H9 (cell line): Measurements from ENCODE around the gene LDB3. TPM values are rescaled to one million over a fixed set of nuclear protein-coding genes. Genes with fewer than 3 reads are reported as not detected.
A peak's percentile ranks its signal among the peaks of the same experiment; 100 is the strongest.

Experiments
- DNase-seq: peaks from one replicate; pipeline ENCODE4 v3.0.0-alpha.2; 2017
- H2AFZ ChIP-seq: one replicate; pipeline ENCODE4 v1.6.1; 2013; ENCODE audit warnings: mild to moderate bottlenecking, low read length, control low read depth, moderate library complexity
- H2AK5ac ChIP-seq: 2 replicates; pipeline ENCODE4 v1.6.1; 2013; ENCODE audit warnings: low read length, control low read depth, mixed read lengths; ENCODE audit not compliant: insufficient read length
- H2BK120ac ChIP-seq: one replicate; pipeline ENCODE4 v1.6.1; 2013; ENCODE audit warnings: low read depth, mild to moderate bottlenecking, low read length, control low read depth, inconsistent platforms; ENCODE audit not compliant: poor library complexity, severe bottlenecking
- H2BK12ac ChIP-seq: 2 replicates; pipeline ENCODE4 v1.6.1; 2013; ENCODE audit warnings: low read length, control low read depth, mixed read lengths, low read depth; ENCODE audit not compliant: insufficient read length
- H2BK15ac ChIP-seq: 2 replicates; pipeline ENCODE4 v1.6.1; 2013; ENCODE audit warnings: low read depth, low read length, control low read depth
- H2BK20ac ChIP-seq: one replicate; pipeline ENCODE4 v1.6.1; 2013; ENCODE audit warnings: low read depth, mild to moderate bottlenecking, low read length, control low read depth, inconsistent platforms; ENCODE audit not compliant: poor library complexity, severe bottlenecking
- H2BK5ac ChIP-seq: 2 replicates; pipeline ENCODE4 v1.6.1; 2013; ENCODE audit warnings: low read length, control low read depth, mixed read lengths; ENCODE audit not compliant: insufficient read length
- H3K14ac ChIP-seq: 2 replicates; pipeline ENCODE4 v1.6.1; 2013; ENCODE audit warnings: low read length, control low read depth; ENCODE audit not compliant: insufficient read depth
- H3K18ac ChIP-seq: 2 replicates; pipeline ENCODE4 v1.6.1; 2013; ENCODE audit warnings: low read depth, mild to moderate bottlenecking, mixed read lengths, low read length, control low read depth; ENCODE audit not compliant: insufficient read length
- H3K23ac ChIP-seq: 2 replicates; pipeline ENCODE4 v1.6.1; 2013; ENCODE audit warnings: low read length, control low read depth, mixed read lengths, low read depth; ENCODE audit not compliant: insufficient read length
- H3K23me2 ChIP-seq: 2 replicates; pipeline ENCODE4 v1.6.1; 2013; ENCODE audit warnings: low read depth, mild to moderate bottlenecking, mixed read lengths, low read length, control low read depth; ENCODE audit not compliant: insufficient read length, poor library complexity, severe bottlenecking
- H3K27ac ChIP-seq: 2 replicates; pipeline ENCODE4 v1.5.1; 2013; ENCODE audit warnings: low read length, control low read depth, mixed read lengths, low read depth; ENCODE audit not compliant: insufficient read length
- H3K27me3 ChIP-seq: 2 replicates; pipeline ENCODE4 v1.6.1; 2013; ENCODE audit warnings: low read length, control low read depth, inconsistent platforms; ENCODE audit not compliant: insufficient read depth
- H3K4ac ChIP-seq: 2 replicates; pipeline ENCODE4 v1.6.1; 2013; ENCODE audit warnings: low read depth, mild to moderate bottlenecking, control low read depth, inconsistent platforms, low read length, moderate library complexity
- H3K4me1 ChIP-seq: 2 replicates; pipeline ENCODE4 v1.6.1; 2013; ENCODE audit warnings: low read length, control low read depth, inconsistent platforms; ENCODE audit not compliant: insufficient read depth
- H3K4me2 ChIP-seq: 2 replicates; pipeline ENCODE4 v1.6.1; 2013; ENCODE audit warnings: low read length, control low read depth, mixed read lengths; ENCODE audit not compliant: insufficient read length, insufficient read depth
- H3K56ac ChIP-seq: 2 replicates; pipeline ENCODE4 v1.6.1; 2013; ENCODE audit warnings: low read depth, mild to moderate bottlenecking, mixed read lengths, low read length, control low read depth; ENCODE audit not compliant: insufficient read length
- H3K79me1 ChIP-seq: 2 replicates; pipeline ENCODE4 v1.6.1; 2013; ENCODE audit warnings: low read depth, mild to moderate bottlenecking, moderate library complexity, low read length, control low read depth, inconsistent platforms; ENCODE audit not compliant: insufficient read depth, poor library complexity, severe bottlenecking
- H3K79me2 ChIP-seq: 2 replicates; pipeline ENCODE4 v1.6.1; 2013; ENCODE audit warnings: low read length, control low read depth, inconsistent platforms; ENCODE audit not compliant: insufficient read depth
- H3K9ac ChIP-seq: 2 replicates; pipeline ENCODE4 v1.6.1; 2013; ENCODE audit warnings: low read length, control low read depth, mixed read lengths; ENCODE audit not compliant: insufficient read length; ENCODE audit errors: extremely low read depth
- H3K9me3 ChIP-seq: one replicate; pipeline ENCODE4 v1.6.1; 2013; ENCODE audit warnings: low read depth, low read length, inconsistent platforms; ENCODE audit not compliant: control insufficient read depth
- H3T11ph ChIP-seq: one replicate; pipeline ENCODE4 v1.6.1; 2013; ENCODE audit warnings: mild to moderate bottlenecking, low read length, control low read depth, inconsistent platforms
- H4K20me1 ChIP-seq: one replicate; pipeline ENCODE4 v1.6.1; 2013; ENCODE audit not compliant: control insufficient read depth, insufficient read length, insufficient read depth
- H4K5ac ChIP-seq: 2 replicates; pipeline ENCODE4 v1.6.1; 2013; ENCODE audit warnings: low read depth, mild to moderate bottlenecking, mixed read lengths, low read length, control low read depth; ENCODE audit not compliant: insufficient read length
- H4K8ac ChIP-seq: replicated peaks from 2 replicates; pipeline ENCODE4 v1.6.1; 2013; ENCODE audit warnings: low read length, control low read depth, mixed read lengths, low read depth; ENCODE audit not compliant: insufficient read length
- H4K91ac ChIP-seq: 2 replicates; pipeline ENCODE4 v1.6.1; 2013; ENCODE audit warnings: low read depth, mild to moderate bottlenecking, moderate library complexity, mixed read lengths, low read length, control low read depth; ENCODE audit not compliant: insufficient read length
- H3K27ac Mint-ChIP-seq, 3 experiments: 2 replicates in 2 of 3; 3 replicates in 1 of 3; pipeline ENCODE4 v1.8.0; 2020 to 2021; ENCODE audit warnings: mixed read lengths in 3 of 3, mild to moderate bottlenecking in 1 of 3, moderate library complexity in 1 of 3
- H3K27me3 Mint-ChIP-seq: 2 replicates; pipeline ENCODE4 v1.8.0; 2021; ENCODE audit warnings: low read depth, mild to moderate bottlenecking, moderate library complexity, mixed read lengths
- H3K36me3 Mint-ChIP-seq, 3 experiments: 2 replicates in 2 of 3; 3 replicates in 1 of 3; pipeline ENCODE4 v1.8.0; 2020 to 2021; ENCODE audit warnings: low read depth in 3 of 3, mixed read lengths in 3 of 3; ENCODE audit not compliant: insufficient read depth in 1 of 3
- H3K4me1 Mint-ChIP-seq, 2 experiments: 2 replicates each; pipeline ENCODE4 v1.8.0; 2020; ENCODE audit warnings: mixed read lengths in 2 of 2
- H3K4me3 Mint-ChIP-seq, 2 experiments: 2 replicates in 1 of 2; 3 replicates in 1 of 2; pipeline ENCODE4 v1.8.0; 2020 to 2021; ENCODE audit warnings: mild to moderate bottlenecking in 2 of 2, mixed read lengths in 2 of 2, moderate library complexity in 1 of 2
- H3K9me3 Mint-ChIP-seq, 2 experiments: 2 replicates in 1 of 2; 3 replicates in 1 of 2; pipeline ENCODE4 v1.8.0; 2020; ENCODE audit warnings: mild to moderate bottlenecking in 2 of 2, mixed read lengths in 2 of 2, moderate library complexity in 1 of 2
- CTCF ChIP-seq: fragments of 200-600 bp; sonication (generic); conservative IDR thresholded peaks from 3 replicates; pipeline ENCODE4 v1.8.0; 2021; ENCODE audit warnings: antibody characterized with exemption, mild to moderate bottlenecking
- WGBS: extraction: QIAGEN DNeasy Blood & Tissue Kit; methylation state at CpG from one replicate; pipeline ENCODE4 v1.1.7; 2013; ENCODE audit warnings: missing lambda C conversion rate, low lambda C conversion rate, mixed read lengths; ENCODE audit not compliant: insufficient read length; ENCODE audit errors: extremely low coverage; 5-methylcytosine and 5-hydroxymethylcytosine counted together
- total RNA-seq: library from RNA; stranded (reverse); gene quantifications from 2 replicates; pipeline ENCODE4 v1.2.1, GENCODE V29; 2021

The LDB3 gene
- total RNA-seq, 1 experiment from 2014 or later = 0.17 TPM

GRCh38 chr10:86686972-86687371 is 18.7 kb downstream of the LDB3 start:
- Histone ChIP-seq H4K91ac (no peak overlapping the region), H3K79me1 (no peaks in the 10 kb centered on the region), H3K56ac (no peak overlapping the region), H3K23me2 (no peaks in the 10 kb centered on the region), H2AFZ (no peak overlapping the region), H3K27ac (no peak overlapping the region), H3K9me3 (no peaks in the 10 kb centered on the region), H3K23ac (no peak overlapping the region), H4K5ac (no peak overlapping the region), H2BK15ac (no peak overlapping the region), H3K4me1 (no peaks in the 10 kb centered on the region; the same call in 1 of the 2 replicates), H4K8ac (no peak overlapping the region), H3K4ac (no peak overlapping the region), H2BK12ac (no peak overlapping the region), H3K27me3 (no peaks in the 10 kb centered on the region), H4K20me1 (no peaks in the 10 kb centered on the region), H3K4me2 (no peak overlapping the region), H3K79me2 (no peaks in the 10 kb centered on the region), H2BK120ac (no peak overlapping the region), H2BK5ac (no peak overlapping the region), H3K18ac (no peak overlapping the region), H3T11ph (no peak overlapping the region), H3K9ac (no peak overlapping the region), H2BK20ac (no peak overlapping the region), H3K14ac (no peak overlapping the region), H2AK5ac (no peak overlapping the region)
- no CpG with 5 or more reads among the region's 19 CpGs for WGBS
- Mint-ChIP-seq H3K4me3 (no peak overlapping the region), H3K27ac (peak overlapping the region in 1 of 3 experiments; percentile 77; a peak in 1 of 7 replicates), H3K27me3 (peaks cover 1% of the 10 kb centered on the region; the same call in 1 of the 2 replicates), H3K9me3 (no peaks in the 10 kb centered on the region), H3K4me1 (peaks cover 30 to 39% of the 10 kb centered on the region in 2 experiments), H3K36me3 (no peaks in the 10 kb centered on the region)
- TF ChIP-seq CTCF = no peak
- DNase-seq = no peak
